Keratinocyte (primary cell): ENCODE results near the gene OSBPL10. TPM values are rescaled to one million over a fixed set of nuclear protein-coding genes. Genes with fewer than 3 reads are reported as not detected.

ENCODE experiments used
- DNase-seq: peaks from one replicate; pipeline ENCODE4 v3.0.0-alpha.2; 2011; ENCODE audit warnings: low read depth, missing footprints, low spot score
- FAIRE-seq: peaks from 2 replicates; lab custom pipeline; 2011; peaks lifted over from hg19 to GRCh38; lab: Jason Lieb, UNC
- H2AFZ ChIP-seq: 2 replicates; pipeline ENCODE4 v1.6.0; 2012; ENCODE audit warnings: low read length, control low read depth, inconsistent platforms; ENCODE audit not compliant: control insufficient read depth
- H3K27ac ChIP-seq: 2 replicates; pipeline ENCODE4 v1.5.1; 2011; ENCODE audit warnings: low read length; ENCODE audit not compliant: control insufficient read depth, insufficient read depth
- H3K27me3 ChIP-seq: 3 replicates; pipeline ENCODE4 v1.6.0; 2011; ENCODE audit warnings: low read length; ENCODE audit not compliant: control insufficient read depth, insufficient read depth; ENCODE audit errors: extremely low read depth
- H3K36me3 ChIP-seq, 2 experiments: 2 replicates in 1 of 2; 3 replicates in 1 of 2; pipeline ENCODE4 v1.5.1; 2011; ENCODE audit warnings: low read length in 2 of 2, mild to moderate bottlenecking in 1 of 2; ENCODE audit not compliant: control insufficient read depth in 2 of 2, insufficient read depth in 2 of 2; ENCODE audit errors: extremely low read depth in 1 of 2
- H3K4me1 ChIP-seq: 3 replicates; pipeline ENCODE4 v1.5.1; 2011; ENCODE audit warnings: low read length; ENCODE audit not compliant: control insufficient read depth, insufficient read depth; ENCODE audit errors: extremely low read depth
- H3K4me2 ChIP-seq: 3 replicates; pipeline ENCODE4 v1.6.0; 2011; ENCODE audit warnings: low read depth, low read length; ENCODE audit not compliant: control insufficient read depth, insufficient read depth; ENCODE audit errors: extremely low read depth
- H3K4me3 ChIP-seq, 3 experiments: fragments of 200-600 bp in 1 of 3; sonication (generic) in 1 of 3; 2 replicates in 2 of 3; 3 replicates in 1 of 3; pipeline ENCODE4 v1.5.1; 2011 to 2016; ENCODE audit warnings: low read length in 3 of 3, mild to moderate bottlenecking in 3 of 3, control low read depth in 2 of 3, inconsistent platforms in 1 of 3, low read depth in 1 of 3, mixed read lengths in 1 of 3, mixed run types in 1 of 3, moderate library complexity in 1 of 3; ENCODE audit not compliant: control insufficient read depth in 2 of 3, insufficient read depth in 2 of 3; ENCODE audit errors: extremely low read depth in 1 of 3
- H3K79me2 ChIP-seq: 2 replicates; pipeline ENCODE4 v1.6.0; 2012; ENCODE audit warnings: low read length; ENCODE audit not compliant: control insufficient read depth, insufficient read depth
- H3K9ac ChIP-seq: 3 replicates; pipeline ENCODE4 v1.6.0; 2011; ENCODE audit warnings: low read length; ENCODE audit not compliant: control insufficient read depth, insufficient read depth; ENCODE audit errors: extremely low read depth
- H3K9me1 ChIP-seq: 3 replicates; pipeline ENCODE4 v1.6.0; 2011; ENCODE audit warnings: low read length; ENCODE audit not compliant: control insufficient read depth, insufficient read depth; ENCODE audit errors: extremely low read depth
- H3K9me3 ChIP-seq: 2 replicates; pipeline ENCODE4 v1.5.1; 2012; ENCODE audit warnings: low read depth, low read length; ENCODE audit not compliant: control insufficient read depth
- H4K20me1 ChIP-seq: 3 replicates; pipeline ENCODE4 v1.6.0; 2011; ENCODE audit warnings: low read length; ENCODE audit not compliant: control insufficient read depth, insufficient read depth; ENCODE audit errors: extremely low read depth
- EZH2 ChIP-seq: IDR thresholded peaks from one replicate; pipeline ENCODE4 v1.6.1; 2012; ENCODE audit warnings: inconsistent platforms, mild to moderate bottlenecking, low read length, moderate library complexity
- dilution Hi-C: fragments of 300-500 bp; cut with MboI; formaldehyde crosslinking; loops from one replicate; pipeline ENCODE4 v1.7.0; 2020; ENCODE audit warnings: low sequenced_read_pairs; ENCODE audit not compliant: extremely low pct_ligation_motif_present
- polyA plus RNA-seq, 5 experiments: library from polyadenylated mRNA; depleted of rRNA in 3 of 5; stranded (reverse) in 3 of 5; stranded (forward) in 1 of 5; unstranded in 1 of 5; fragments of >200 nt; gene quantifications; 1 replicate in 1 of 5; 2 replicates in 3 of 5; 3 replicates in 1 of 5; pipeline versions ENCODE4 v1.2.1 to v1.2.3, GENCODE V29; 2011 to 2012; ENCODE audit warnings: missing spikeins in 2 of 5, low read depth in 1 of 5, low replicate concordance in 1 of 5
- TF ChIP-seq, protein P1 (sequence below), 3 experiments: IDR thresholded peaks in 1 of 3; conservative IDR thresholded peaks in 1 of 3; optimal IDR thresholded peaks in 1 of 3; 2 replicates in 2 of 3; 3 replicates in 1 of 3; pipeline versions ENCODE3 to v1.5.1; 2011; ENCODE audit warnings: low read length in 3 of 3, mild to moderate bottlenecking in 3 of 3, moderate library complexity in 2 of 3, control low read depth in 1 of 3, inconsistent platforms in 1 of 3; ENCODE audit not compliant: insufficient read depth in 2 of 3; ENCODE audit errors: extremely low read depth in 1 of 3

Gene OSBPL10
- polyA plus RNA-seq, 1 donor (not counting 4 experiments of a cell fraction or from before 2014, with no cell fraction given) = 50.1 TPM

DNA sequence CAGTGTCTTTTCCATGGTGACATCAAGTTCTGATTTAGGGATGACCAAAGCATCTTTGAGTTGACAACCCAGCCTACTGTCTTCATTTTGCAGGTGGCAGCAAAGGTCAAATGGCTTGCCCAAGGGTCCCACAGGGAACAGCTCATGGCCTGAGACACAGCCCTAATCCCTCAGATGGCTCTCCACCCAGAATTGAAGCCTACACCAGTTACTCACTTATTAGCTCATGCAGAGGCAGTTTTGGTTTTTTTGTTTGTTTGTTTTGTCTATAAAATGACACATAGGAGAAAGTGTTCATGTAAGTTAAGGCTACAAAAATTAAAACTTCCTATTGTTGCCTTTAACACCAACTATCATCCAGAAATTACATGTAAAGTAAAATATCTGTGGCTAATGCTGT, 167.9 kb downstream of the OSBPL10 start:
- H3K79me2 ChIP-seq = peaks cover 62% of the 10 kb centered on the region
- no peaks in the 10 kb centered on the region for H3K27me3 ChIP-seq
- dilution Hi-C loops = no loop called here
- peaks cover 2% of the 10 kb centered on the region for H3K9me1 ChIP-seq
- H3K36me3 ChIP-seq = peaks cover 9 to 20% of the 10 kb centered on the region in 2 experiments
- DNase-seq = no peak
- H3K4me3 ChIP-seq = no peak overlapping the region
- H2AFZ ChIP-seq = no peak overlapping the region
- TF ChIP-seq, protein P1, sequence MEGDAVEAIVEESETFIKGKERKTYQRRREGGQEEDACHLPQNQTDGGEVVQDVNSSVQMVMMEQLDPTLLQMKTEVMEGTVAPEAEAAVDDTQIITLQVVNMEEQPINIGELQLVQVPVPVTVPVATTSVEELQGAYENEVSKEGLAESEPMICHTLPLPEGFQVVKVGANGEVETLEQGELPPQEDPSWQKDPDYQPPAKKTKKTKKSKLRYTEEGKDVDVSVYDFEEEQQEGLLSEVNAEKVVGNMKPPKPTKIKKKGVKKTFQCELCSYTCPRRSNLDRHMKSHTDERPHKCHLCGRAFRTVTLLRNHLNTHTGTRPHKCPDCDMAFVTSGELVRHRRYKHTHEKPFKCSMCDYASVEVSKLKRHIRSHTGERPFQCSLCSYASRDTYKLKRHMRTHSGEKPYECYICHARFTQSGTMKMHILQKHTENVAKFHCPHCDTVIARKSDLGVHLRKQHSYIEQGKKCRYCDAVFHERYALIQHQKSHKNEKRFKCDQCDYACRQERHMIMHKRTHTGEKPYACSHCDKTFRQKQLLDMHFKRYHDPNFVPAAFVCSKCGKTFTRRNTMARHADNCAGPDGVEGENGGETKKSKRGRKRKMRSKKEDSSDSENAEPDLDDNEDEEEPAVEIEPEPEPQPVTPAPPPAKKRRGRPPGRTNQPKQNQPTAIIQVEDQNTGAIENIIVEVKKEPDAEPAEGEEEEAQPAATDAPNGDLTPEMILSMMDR (optimal IDR thresholded peaks at IDR 0.05 in 1 of 3, IDR thresholded peaks at IDR 0.05 in 1 of 3, conservative IDR thresholded peaks at IDR 0.05 in 1 of 3; ENCODE audit: extremely low read depth in 1 of 3, insufficient read depth in 2 of 3, low read length in 3 of 3) = no peak
- TF ChIP-seq EZH2 = no peak
- peaks cover 18% of the 10 kb centered on the region for H3K4me1 ChIP-seq
- no peaks in the 10 kb centered on the region for H4K20me1 ChIP-seq
- FAIRE-seq = peak; percentile 9
- no peaks in the 10 kb centered on the region for H3K9me3 ChIP-seq
- no peak overlapping the region for H3K9ac ChIP-seq
- peak overlapping the region; percentile 2 for H3K27ac ChIP-seq
- no peak overlapping the region for H3K4me2 ChIP-seq

DNA sequence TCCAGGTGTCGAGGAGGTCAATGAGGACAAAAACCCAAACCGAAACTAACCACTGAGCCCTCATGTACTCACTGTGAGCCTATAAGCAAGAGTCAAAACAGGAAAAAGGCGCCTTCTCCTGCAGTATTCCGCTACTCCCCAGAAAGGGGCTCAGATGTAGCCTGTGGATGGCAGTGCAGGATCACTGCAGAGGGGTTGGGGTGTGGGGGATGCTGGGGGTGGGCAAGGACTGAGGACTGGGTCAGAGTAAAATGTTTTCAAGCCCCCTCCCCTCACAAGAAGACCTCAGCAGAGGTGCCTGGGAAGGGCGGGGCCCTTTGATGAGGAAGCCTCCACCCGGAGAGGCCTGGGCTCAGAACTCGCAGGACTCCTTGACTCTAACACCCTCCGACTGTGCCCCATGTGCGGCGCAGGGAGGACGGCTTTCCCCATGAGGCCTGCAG, 170.1 kb downstream of the OSBPL10 start:
- Histone ChIP-seq H3K79me2 (peaks cover 66% of the 10 kb centered on the region), H3K9me1 (peaks cover 2% of the 10 kb centered on the region)

More for the DNA sequence above, 170.1 kb downstream of the OSBPL10 start:
- Histone ChIP-seq H3K4me3 (no peak overlapping the region), H3K4me1 (peaks cover 18% of the 10 kb centered on the region), H3K36me3 (peaks cover 6 to 11% of the 10 kb centered on the region in 2 experiments), H3K9me3 (no peaks in the 10 kb centered on the region), H3K9ac (no peak overlapping the region), H3K27me3 (no peaks in the 10 kb centered on the region), H4K20me1 (no peaks in the 10 kb centered on the region), H3K27ac (no peak overlapping the region), H2AFZ (no peak overlapping the region), H3K4me2 (no peak overlapping the region)
- dilution Hi-C loops = no loop called here
- DNase-seq (no peak), FAIRE-seq (peak; percentile 20)
- TF ChIP-seq, protein P1 (optimal IDR thresholded peaks at IDR 0.05 in 1 of 3, IDR thresholded peaks at IDR 0.05 in 1 of 3, conservative IDR thresholded peaks at IDR 0.05 in 1 of 3; ENCODE audit: extremely low read depth in 1 of 3, insufficient read depth in 2 of 3, low read length in 3 of 3) = no peak
- no peak for TF ChIP-seq EZH2
